Measurements from ENCODE around the gene TMEM132E. TPM values are rescaled to one million over a fixed set of nuclear protein-coding genes. Genes with fewer than 3 reads are reported as not detected.

Gene TMEM132E
- total RNA-seq, 2 donors from 2014 or later = 0.24 to 0.26 TPM

DNA sequence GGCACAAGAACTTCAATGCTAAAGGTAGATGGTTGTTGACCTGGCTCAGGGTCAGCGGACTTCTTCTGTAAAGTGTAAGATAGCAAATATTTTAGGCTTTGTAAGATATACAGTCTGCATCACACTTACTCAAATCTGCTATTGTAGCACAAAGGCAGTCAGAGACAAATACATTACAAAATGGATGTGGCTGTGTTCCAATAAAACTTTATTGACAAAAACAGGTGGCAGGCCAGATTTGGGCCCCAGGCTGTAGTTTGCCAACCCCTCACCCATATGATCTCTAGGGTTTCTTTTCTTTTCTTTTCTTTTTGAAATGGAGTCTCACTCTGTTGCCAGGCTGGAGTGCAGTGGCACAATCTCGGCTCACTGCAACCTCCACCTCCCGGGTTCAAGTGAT, 39.5 kb upstream of the TMEM132E start:
- TF ChIP-seq, protein P1, sequence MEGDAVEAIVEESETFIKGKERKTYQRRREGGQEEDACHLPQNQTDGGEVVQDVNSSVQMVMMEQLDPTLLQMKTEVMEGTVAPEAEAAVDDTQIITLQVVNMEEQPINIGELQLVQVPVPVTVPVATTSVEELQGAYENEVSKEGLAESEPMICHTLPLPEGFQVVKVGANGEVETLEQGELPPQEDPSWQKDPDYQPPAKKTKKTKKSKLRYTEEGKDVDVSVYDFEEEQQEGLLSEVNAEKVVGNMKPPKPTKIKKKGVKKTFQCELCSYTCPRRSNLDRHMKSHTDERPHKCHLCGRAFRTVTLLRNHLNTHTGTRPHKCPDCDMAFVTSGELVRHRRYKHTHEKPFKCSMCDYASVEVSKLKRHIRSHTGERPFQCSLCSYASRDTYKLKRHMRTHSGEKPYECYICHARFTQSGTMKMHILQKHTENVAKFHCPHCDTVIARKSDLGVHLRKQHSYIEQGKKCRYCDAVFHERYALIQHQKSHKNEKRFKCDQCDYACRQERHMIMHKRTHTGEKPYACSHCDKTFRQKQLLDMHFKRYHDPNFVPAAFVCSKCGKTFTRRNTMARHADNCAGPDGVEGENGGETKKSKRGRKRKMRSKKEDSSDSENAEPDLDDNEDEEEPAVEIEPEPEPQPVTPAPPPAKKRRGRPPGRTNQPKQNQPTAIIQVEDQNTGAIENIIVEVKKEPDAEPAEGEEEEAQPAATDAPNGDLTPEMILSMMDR (IDR thresholded peaks at IDR 0.05) = no peak
- H3K4me3 ChIP-seq = no peak overlapping the region
- H3K36me3 ChIP-seq = no peaks in the 10 kb centered on the region
- no peak for DNase-seq (ENCODE audit: low spot score)
- H3K4me1 ChIP-seq = no peaks in the 10 kb centered on the region
- H3K27ac ChIP-seq = no peak overlapping the region
- H3K9me3 ChIP-seq = no peaks in the 10 kb centered on the region
- H3K27me3 ChIP-seq = no peaks in the 10 kb centered on the region

DNA sequence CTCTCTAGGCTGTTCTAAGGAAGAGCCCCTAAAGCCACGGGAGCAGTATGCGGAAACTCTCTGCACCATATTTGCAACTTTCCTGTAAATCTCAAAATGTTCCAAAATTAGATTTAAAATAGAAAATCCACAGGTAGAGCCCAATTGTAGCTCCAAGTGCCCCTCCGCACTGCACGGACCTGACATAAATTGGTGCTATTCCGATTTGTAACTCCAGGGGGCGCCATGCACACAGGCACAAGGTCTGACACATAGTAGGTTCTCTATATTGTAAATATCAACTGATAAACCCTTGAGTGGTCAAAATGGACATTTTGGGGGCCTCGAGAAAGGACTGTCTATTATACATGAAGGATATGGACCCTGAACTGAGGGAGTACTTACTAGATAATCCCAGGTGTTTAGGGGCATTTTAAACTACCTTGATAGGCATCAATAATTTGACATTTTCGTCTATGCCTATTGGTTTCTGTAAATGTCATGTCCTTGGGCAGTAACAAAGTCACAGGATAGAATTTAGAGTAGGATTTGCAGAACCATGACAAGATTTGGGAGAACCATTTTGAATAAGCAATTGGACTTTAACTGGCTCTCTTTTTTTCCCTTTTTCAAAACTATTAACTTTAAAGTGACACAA, 36.6 kb upstream of the TMEM132E start:
- no peak overlapping the region for H3K4me3 ChIP-seq
- DNase-seq (ENCODE audit: low spot score) = no peak
- no peak overlapping the region for H3K27ac ChIP-seq
- H3K4me1 ChIP-seq = no peaks in the 10 kb centered on the region
- no peaks in the 10 kb centered on the region for H3K9me3 ChIP-seq
- H3K27me3 ChIP-seq = no peaks in the 10 kb centered on the region
- TF ChIP-seq, protein P1 (IDR thresholded peaks at IDR 0.05) = peak; percentile 78 to 86
- H3K36me3 ChIP-seq = no peaks in the 10 kb centered on the region

DNA sequence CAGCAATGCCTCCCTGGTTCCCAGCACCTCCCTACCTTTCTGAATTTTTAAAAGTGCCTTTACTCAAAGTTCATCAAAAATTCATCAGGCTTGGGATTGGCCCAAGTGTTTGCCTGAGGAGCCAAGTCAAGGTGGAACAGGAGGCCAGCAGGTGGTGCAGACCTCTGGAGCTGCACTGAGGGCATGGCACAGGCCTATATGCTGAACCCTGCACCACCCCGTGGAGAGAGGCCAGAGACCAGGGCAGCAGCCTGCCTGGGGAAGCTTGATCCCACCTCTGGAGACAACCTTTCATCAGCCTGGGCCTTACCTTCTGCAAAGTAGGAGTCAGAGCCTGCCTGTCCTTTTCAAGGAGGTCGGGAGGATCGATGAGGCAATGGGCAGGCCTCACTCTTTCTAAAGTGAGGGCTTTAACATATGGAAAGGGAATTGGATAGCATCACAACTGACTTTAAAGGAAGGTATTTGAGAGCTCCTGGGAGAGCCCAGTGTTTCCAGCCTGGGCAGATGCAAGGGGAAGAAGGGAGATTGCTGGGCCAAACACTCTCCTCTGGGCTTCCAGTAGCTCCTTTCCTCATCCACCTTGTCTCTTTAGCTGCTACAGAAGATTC, 31.8 kb upstream of the TMEM132E start:
- no peak for DNase-seq (ENCODE audit: low spot score)
- Histone ChIP-seq H3K36me3 (no peaks in the 10 kb centered on the region), H3K27ac (no peak overlapping the region), H3K4me1 (no peaks in the 10 kb centered on the region), H3K9me3 (no peaks in the 10 kb centered on the region), H3K27me3 (peaks cover 0 to 3% of the 10 kb centered on the region in 2 donors), H3K4me3 (no peak overlapping the region)
- TF ChIP-seq, protein P1 (IDR thresholded peaks at IDR 0.05) = no peak

DNA sequence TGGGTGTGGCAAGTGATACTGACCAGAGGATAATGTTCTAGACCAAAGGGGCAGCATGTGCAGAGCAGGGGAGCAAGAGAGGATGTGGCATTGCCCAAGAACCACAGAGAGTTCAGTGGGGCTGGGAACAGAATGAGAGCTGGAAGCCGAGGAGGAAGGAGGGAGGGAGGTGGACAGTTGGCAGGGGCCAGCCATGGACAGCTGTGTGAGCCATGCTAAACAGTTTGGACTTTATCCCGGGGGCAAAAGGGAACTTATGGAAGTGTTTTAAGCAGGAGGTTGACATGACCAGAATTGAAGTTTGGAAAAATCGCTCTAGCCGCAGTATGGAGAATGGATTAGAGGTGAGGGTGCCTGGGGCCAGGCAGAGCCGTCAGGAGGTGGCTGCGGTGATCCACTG, 29.4 kb upstream of the TMEM132E start:
- no peak overlapping the region for H3K4me3 ChIP-seq
- H3K27me3 ChIP-seq = peaks cover 0 to 3% of the 10 kb centered on the region in 2 donors
- H3K9me3 ChIP-seq = no peaks in the 10 kb centered on the region
- H3K27ac ChIP-seq = no peak overlapping the region
- H3K4me1 ChIP-seq = no peaks in the 10 kb centered on the region
- H3K36me3 ChIP-seq = no peaks in the 10 kb centered on the region
- TF ChIP-seq, protein P1 (IDR thresholded peaks at IDR 0.05) = no peak
- DNase-seq (ENCODE audit: low spot score) = no peak

DNA sequence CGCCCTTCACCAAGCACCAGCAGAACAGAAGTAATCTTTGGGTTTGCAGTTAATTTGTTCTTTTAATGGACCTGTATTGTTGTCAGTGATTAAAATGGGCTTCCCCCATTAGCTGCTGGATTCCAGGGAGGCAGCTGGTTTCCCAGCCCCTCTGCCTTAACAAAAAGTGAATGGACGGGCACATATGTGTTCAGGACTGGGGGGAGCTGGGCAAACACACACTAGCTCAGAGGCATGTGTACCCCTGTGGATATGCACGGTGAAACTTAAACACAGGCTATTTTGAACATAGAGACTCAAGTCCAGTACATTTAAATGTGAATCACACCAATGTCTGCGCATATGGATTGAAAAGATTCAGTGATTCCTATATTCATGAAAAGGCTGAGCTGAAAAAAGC, 25.5 kb upstream of the TMEM132E start:
- Histone ChIP-seq H3K27me3 (peaks cover 0 to 3% of the 10 kb centered on the region in 2 donors), H3K9me3 (no peaks in the 10 kb centered on the region), H3K4me3 (no peak overlapping the region), H3K36me3 (no peaks in the 10 kb centered on the region), H3K27ac (no peak overlapping the region), H3K4me1 (no peaks in the 10 kb centered on the region)
- DNase-seq (ENCODE audit: low spot score) = no peak
- TF ChIP-seq, protein P1 (IDR thresholded peaks at IDR 0.05) = no peak
